Endodermal cell (in vitro differentiated cells): Measurements from ENCODE around the gene APOBEC3C. TPM values are rescaled to one million over a fixed set of nuclear protein-coding genes. Genes with fewer than 3 reads are reported as not detected.
A peak's percentile ranks its signal among the peaks of the same experiment; 100 is the strongest.

Source experiments
- DNase-seq: peaks from one replicate; pipeline ENCODE4 v3.0.0-alpha.2; 2017
- H3K27ac ChIP-seq: 2 replicates; pipeline ENCODE4 v1.5.1; 2013; ENCODE audit warnings: mild to moderate bottlenecking, low read depth, low read length, moderate library complexity
- H3K27me3 ChIP-seq: 2 replicates; pipeline ENCODE4 v1.6.1; 2013; ENCODE audit warnings: mild to moderate bottlenecking, low read length, moderate library complexity; ENCODE audit not compliant: insufficient read depth, control insufficient read depth, poor library complexity, severe bottlenecking
- H3K36me3 ChIP-seq: 2 replicates; pipeline ENCODE4 v1.7.0; 2013; ENCODE audit warnings: mild to moderate bottlenecking, low read length, moderate library complexity; ENCODE audit not compliant: control insufficient read depth, insufficient read depth
- H3K4me1 ChIP-seq: one replicate; pipeline ENCODE4 v1.7.0; 2013; ENCODE audit warnings: low read length; ENCODE audit not compliant: control insufficient read depth, insufficient read depth
- H3K4me3 ChIP-seq: 2 replicates; pipeline ENCODE4 v1.5.1; 2013; ENCODE audit warnings: mild to moderate bottlenecking, low read length, moderate library complexity
- H3K9ac ChIP-seq: 2 replicates; pipeline ENCODE4 v1.6.1; 2013; ENCODE audit warnings: mild to moderate bottlenecking, low read length, moderate library complexity; ENCODE audit not compliant: poor library complexity, severe bottlenecking; ENCODE audit errors: extremely low read depth
- H3K9me3 ChIP-seq: 2 replicates; pipeline ENCODE4 v1.6.1; 2013; ENCODE audit warnings: mild to moderate bottlenecking, low read length, moderate library complexity; ENCODE audit not compliant: control insufficient read depth
- H3K27ac Mint-ChIP-seq: 2 replicates; pipeline ENCODE4 v1.8.0; 2020; ENCODE audit warnings: mixed read lengths
- H3K27me3 Mint-ChIP-seq: 2 replicates; pipeline ENCODE4 v1.8.0; 2021; ENCODE audit warnings: mild to moderate bottlenecking, mixed read lengths; ENCODE audit not compliant: insufficient read depth
- H3K36me3 Mint-ChIP-seq: 2 replicates; pipeline ENCODE4 v1.8.0; 2020; ENCODE audit warnings: low read depth, mixed read lengths
- H3K4me1 Mint-ChIP-seq: 2 replicates; pipeline ENCODE4 v1.8.0; 2020; ENCODE audit warnings: mixed read lengths
- H3K4me3 Mint-ChIP-seq: 2 replicates; pipeline ENCODE4 v1.8.0; 2020; ENCODE audit warnings: mild to moderate bottlenecking, moderate library complexity, mixed read lengths
- H3K9me3 Mint-ChIP-seq: 2 replicates; pipeline ENCODE4 v1.8.0; 2020; ENCODE audit warnings: mild to moderate bottlenecking, mixed read lengths
- CTCF ChIP-seq: fragments of 200-600 bp; sonication (generic); conservative IDR thresholded peaks from 2 replicates; pipeline ENCODE4 v1.5.0; 2021; ENCODE audit warnings: antibody characterized with exemption, mild to moderate bottlenecking
- WGBS, 2 experiments: methylation state at CpG; one replicate each; pipeline versions ENCODE4 v1.1.5 to v1.1.7; 2013; ENCODE audit warnings: missing lambda C conversion rate in 2 of 2, mixed read lengths in 1 of 2; ENCODE audit not compliant: insufficient coverage in 1 of 2, insufficient read length in 1 of 2; 5-methylcytosine and 5-hydroxymethylcytosine counted together
- total RNA-seq, 2 donors: library from RNA; stranded (reverse); fragmentation: NEBNext Ultra II Directional in 1 of 2; extraction: Animal tissue kit (Norgen Biotek cat#: 25700) in 1 of 2; gene quantifications; 2 replicates in 1 of 2; 3 replicates in 1 of 2; pipeline ENCODE4 v1.2.1, GENCODE V29; 2021

The APOBEC3C gene
- total RNA-seq, 2 donors from 2014 or later, result 26.1 to 27.4 TPM

- no peak for TF ChIP-seq CTCF
- 96 to 100% methylated on average over 1 to 6 of the region's 6 CpGs for WGBS, 2 experiments
- Histone ChIP-seq H3K4me3 (no peak overlapping the region), H3K4me1 (no peaks in the 10 kb centered on the region), H3K27me3 (no peaks in the 10 kb centered on the region), H3K36me3 (no peaks in the 10 kb centered on the region), H3K27ac (no peak overlapping the region), H3K9me3 (no peaks in the 10 kb centered on the region), H3K9ac (no peak overlapping the region)
- H3K36me3 Mint-ChIP-seq, result no peaks in the 10 kb centered on the region
- H3K9me3 Mint-ChIP-seq, result peaks cover 26% of the 10 kb centered on the region
- no peak for DNase-seq
- H3K4me3 Mint-ChIP-seq, result no peak overlapping the region
- H3K27ac Mint-ChIP-seq, result no peak overlapping the region
- H3K27me3 Mint-ChIP-seq, result peaks cover 9% of the 10 kb centered on the region
- peaks cover 4% of the 10 kb centered on the region for H3K4me1 Mint-ChIP-seq
Measured at GRCh38 chr22:38996105-38996504, 18.0 kb upstream of the APOBEC3C start.

DNA sequence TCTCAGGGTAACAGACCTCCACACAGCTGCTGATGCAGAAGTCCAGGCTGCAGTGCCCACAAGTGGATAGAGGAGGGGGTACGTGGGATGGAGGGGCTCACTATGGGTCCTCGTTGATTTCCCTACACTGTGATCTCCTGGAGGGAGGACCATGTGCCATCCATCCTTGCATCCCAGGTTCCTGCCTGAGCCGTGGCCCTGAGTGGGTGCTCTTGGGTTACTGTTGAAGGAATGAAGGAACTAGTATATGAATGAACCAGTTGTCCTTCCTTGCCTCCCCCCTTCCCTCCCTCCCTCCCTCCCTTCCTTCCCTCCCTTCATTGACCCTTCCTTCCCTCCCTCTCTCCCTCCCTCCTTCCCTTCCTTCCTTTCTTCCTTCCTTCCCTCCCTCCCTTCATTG, 16.5 kb upstream of the APOBEC3C start:
- Histone ChIP-seq H3K9ac (no peak overlapping the region), H3K27ac (no peak overlapping the region), H3K27me3 (no peaks in the 10 kb centered on the region), H3K9me3 (no peaks in the 10 kb centered on the region), H3K4me3 (no peak overlapping the region), H3K4me1 (no peaks in the 10 kb centered on the region), H3K36me3 (no peaks in the 10 kb centered on the region)
- no peak overlapping the region for H3K4me3 Mint-ChIP-seq
- WGBS, 2 experiments, result 83% methylated on average over 1 to 3 of the region's 3 CpGs
- no peaks in the 10 kb centered on the region for H3K36me3 Mint-ChIP-seq
- no peak for DNase-seq
- peaks cover 9% of the 10 kb centered on the region for H3K27me3 Mint-ChIP-seq
- TF ChIP-seq CTCF, result no peak
- peaks cover 27% of the 10 kb centered on the region for H3K9me3 Mint-ChIP-seq
- peaks cover 2% of the 10 kb centered on the region for H3K4me1 Mint-ChIP-seq
- no peak overlapping the region for H3K27ac Mint-ChIP-seq

DNA sequence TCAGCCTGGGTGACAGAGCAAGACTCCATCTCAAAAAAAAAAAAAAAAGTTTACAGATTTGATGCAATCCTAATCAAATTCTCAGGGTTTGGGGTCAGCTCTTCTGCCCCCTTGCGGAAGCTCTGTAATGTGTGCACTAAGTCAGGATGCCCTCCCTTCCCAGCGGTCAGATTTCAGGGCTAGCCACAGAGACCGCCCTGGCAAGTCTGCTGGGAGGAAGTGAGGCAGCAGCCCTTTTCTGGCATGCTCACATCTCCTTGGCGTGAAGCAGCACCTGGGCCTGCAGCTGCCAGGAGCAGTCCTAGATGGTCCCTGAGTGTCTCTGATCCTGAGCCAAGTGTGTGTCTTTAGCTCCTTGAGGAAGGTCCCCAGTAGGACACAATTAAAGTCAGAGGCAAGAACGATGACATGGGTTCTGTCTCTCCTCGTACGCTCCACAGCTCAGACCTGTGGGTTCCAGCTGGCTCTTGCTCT, 10.9 kb upstream of the APOBEC3C start:
- Mint-ChIP-seq H3K27me3 (no peaks in the 10 kb centered on the region), H3K9me3 (peaks cover 21% of the 10 kb centered on the region), H3K27ac (no peak overlapping the region), H3K36me3 (no peaks in the 10 kb centered on the region), H3K4me1 (no peaks in the 10 kb centered on the region), H3K4me3 (no peak overlapping the region)
- Histone ChIP-seq H3K9me3 (no peaks in the 10 kb centered on the region), H3K27me3 (no peaks in the 10 kb centered on the region), H3K9ac (no peak overlapping the region), H3K4me1 (no peaks in the 10 kb centered on the region), H3K27ac (no peak overlapping the region), H3K4me3 (no peak overlapping the region), H3K36me3 (no peaks in the 10 kb centered on the region)
- 48 to 52% methylated on average over 5 to 7 of the region's 7 CpGs for WGBS, 2 experiments
- peak; percentile 92 for DNase-seq
- peak; percentile 88 for TF ChIP-seq CTCF
